ENCODE results near the gene IP6K2. TPM values are rescaled to one million over a fixed set of nuclear protein-coding genes. Genes with fewer than 3 reads are reported as not detected.

IP6K2 gene
- total and polyA plus RNA-seq, 8 donors: 44.1 to 234 (median 103) TPM

DNA sequence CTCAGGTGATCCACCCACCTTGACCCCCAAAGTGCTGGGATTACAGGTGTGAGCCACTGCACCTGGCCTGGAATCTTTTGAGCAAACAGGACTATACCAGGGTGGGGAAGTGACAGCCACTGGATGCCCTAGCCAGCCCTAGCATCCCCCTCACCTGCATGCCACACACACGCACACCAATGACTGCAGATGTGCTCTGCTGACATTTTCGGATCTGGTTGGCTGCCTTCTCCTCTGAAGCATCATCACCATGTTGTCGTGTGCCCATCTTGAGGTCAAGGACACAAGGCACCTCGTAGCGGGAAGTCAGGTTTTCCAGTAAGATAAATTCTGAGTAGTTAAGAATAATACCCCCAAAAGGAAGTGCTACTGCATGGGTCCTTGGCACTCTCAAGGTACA, 27.6 kb downstream of the IP6K2 start:
- intact Hi-C loops (cut with DNase I; ENCODE audit: low total_unique reads): no loop called here
- no peak for DNase-seq
- peaks cover 22 to 42% (median 35%) of the 10 kb centered on the region in 4 donors for H3K4me1 ChIP-seq
- TF ChIP-seq, protein P1, sequence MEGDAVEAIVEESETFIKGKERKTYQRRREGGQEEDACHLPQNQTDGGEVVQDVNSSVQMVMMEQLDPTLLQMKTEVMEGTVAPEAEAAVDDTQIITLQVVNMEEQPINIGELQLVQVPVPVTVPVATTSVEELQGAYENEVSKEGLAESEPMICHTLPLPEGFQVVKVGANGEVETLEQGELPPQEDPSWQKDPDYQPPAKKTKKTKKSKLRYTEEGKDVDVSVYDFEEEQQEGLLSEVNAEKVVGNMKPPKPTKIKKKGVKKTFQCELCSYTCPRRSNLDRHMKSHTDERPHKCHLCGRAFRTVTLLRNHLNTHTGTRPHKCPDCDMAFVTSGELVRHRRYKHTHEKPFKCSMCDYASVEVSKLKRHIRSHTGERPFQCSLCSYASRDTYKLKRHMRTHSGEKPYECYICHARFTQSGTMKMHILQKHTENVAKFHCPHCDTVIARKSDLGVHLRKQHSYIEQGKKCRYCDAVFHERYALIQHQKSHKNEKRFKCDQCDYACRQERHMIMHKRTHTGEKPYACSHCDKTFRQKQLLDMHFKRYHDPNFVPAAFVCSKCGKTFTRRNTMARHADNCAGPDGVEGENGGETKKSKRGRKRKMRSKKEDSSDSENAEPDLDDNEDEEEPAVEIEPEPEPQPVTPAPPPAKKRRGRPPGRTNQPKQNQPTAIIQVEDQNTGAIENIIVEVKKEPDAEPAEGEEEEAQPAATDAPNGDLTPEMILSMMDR (IDR thresholded peaks at IDR 0.05): no peak
- TF ChIP-seq EP300 (IDR thresholded peaks at IDR 0.05): no peak
- no peak for TF ChIP-seq POLR2AphosphoS5 (IDR thresholded peaks at IDR 0.05)
- no peak for TF ChIP-seq POLR2A (IDR thresholded peaks at IDR 0.05)
- H3K9me3 ChIP-seq: no peaks in the 10 kb centered on the region
- 65 to 81% (median 76%) methylated on average over 5 of the region's 5 CpGs for WGBS, 5 donors
- H3K36me3 ChIP-seq: peaks cover 68 to 73% (median 72%) of the 10 kb centered on the region in 4 donors
- H3K27ac ChIP-seq: no peak overlapping the region
- H3K27me3 ChIP-seq: no peaks in the 10 kb centered on the region
- no peak overlapping the region for H3K4me3 ChIP-seq

DNA sequence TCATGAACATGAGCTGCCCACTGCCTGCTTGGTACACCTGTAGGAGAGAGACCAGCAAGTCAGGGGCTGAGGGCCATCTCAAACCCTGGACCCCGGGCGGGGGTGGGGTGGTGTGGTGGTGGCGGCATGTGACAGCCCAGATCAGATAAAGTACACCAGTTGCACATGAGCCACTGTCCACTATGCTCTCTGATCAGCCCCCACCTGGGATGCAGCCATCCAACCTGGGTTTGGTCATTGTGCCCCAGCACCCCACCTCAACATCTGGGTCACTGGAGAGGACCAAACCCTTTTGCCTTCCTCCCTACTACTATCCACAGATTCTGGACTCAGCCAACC, 28.3 kb downstream of the IP6K2 start:
- Histone ChIP-seq H3K27me3 (no peaks in the 10 kb centered on the region), H3K4me3 (no peak overlapping the region), H3K27ac (no peak overlapping the region), H3K9me3 (no peaks in the 10 kb centered on the region), H3K36me3 (peaks cover 61 to 66% (median 65%) of the 10 kb centered on the region in 4 donors), H3K4me1 (peaks cover 20 to 42% (median 37%) of the 10 kb centered on the region in 4 donors)
- no peak for DNase-seq
- no peak for TF ChIP-seq POLR2A (IDR thresholded peaks at IDR 0.05)
- no peak for TF ChIP-seq EP300 (IDR thresholded peaks at IDR 0.05)
- WGBS, 5 donors: 81 to 92% (median 87%) methylated on average over 3 of the region's 3 CpGs
- intact Hi-C loops (cut with DNase I; ENCODE audit: low total_unique reads): no loop called here

DNA sequence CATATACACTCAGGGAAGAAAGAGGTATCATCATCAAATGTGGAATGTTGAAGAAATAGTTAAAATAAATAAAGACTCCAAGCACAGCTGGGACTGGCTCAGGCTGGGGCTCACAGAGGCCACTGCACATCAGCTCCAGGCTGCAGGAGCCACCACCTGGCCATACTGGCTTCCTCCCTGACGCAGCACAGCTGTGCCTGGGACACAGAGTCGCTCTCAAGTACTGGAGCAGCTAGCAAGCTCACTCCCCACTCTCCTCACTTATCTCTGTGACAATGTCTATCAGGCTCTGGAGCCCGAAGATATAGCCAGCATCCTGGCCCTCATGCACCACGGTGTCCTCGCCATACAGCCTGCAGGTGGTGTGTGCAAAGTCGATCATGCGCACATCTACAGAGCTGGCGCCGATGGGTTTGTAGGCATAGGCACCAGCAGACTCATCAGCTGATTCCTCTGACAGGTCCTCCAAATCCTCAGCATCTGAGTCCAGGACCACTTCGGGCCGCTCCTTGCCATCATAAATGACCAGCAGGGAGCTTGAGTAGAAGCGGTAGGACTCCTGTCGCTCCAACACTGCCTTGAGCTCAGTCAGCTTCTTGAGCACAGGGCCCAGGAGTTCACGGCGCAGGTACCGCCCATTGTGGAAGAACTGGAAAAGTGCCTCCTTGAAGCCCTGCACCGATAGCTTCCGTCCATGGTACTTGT, 28.8 kb downstream of the IP6K2 start:
- Histone ChIP-seq H3K27ac (no peak overlapping the region), H3K27me3 (no peaks in the 10 kb centered on the region), H3K4me3 (no peak overlapping the region), H3K4me1 (peaks cover 24 to 43% (median 39%) of the 10 kb centered on the region in 4 donors), H3K36me3 (peaks cover 57 to 61% (median 60%) of the 10 kb centered on the region in 4 donors), H3K9me3 (no peaks in the 10 kb centered on the region)
- TF ChIP-seq POLR2A (IDR thresholded peaks at IDR 0.05) (no peak), POLR2AphosphoS5 (IDR thresholded peaks at IDR 0.05) (no peak), EP300 (IDR thresholded peaks at IDR 0.05) (no peak)
- TF ChIP-seq, protein P1 (IDR thresholded peaks at IDR 0.05): no peak
- 76 to 88% (median 79%) methylated on average over 15 to 18 of the region's 18 CpGs for WGBS, 5 donors
- intact Hi-C loops (cut with DNase I; ENCODE audit: low total_unique reads): no loop called here
- DNase-seq: peak in 1 of 2 donors; percentile 30

DNA sequence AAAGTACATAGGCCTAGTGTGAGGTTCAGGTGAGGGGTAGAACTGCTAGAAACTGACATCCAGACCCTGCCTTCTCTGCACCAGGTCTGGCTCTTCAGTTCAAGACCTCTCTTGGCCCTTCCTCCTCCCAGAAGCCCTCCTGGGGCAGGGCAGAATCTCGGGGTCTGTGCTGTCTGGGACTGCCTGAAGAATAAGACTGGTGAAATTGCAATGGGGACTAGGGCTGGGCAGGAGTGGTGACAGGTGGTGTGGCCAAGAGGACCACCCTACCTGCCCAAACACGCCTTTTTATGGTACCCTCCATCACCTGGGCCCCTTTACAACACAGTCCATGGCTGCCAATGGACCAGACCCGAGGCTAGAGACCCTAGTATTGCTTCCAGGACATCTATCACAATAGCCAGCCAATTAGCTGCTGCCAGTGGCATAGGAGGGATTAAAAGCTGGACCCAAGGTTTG, 29.8 kb downstream of the IP6K2 start:
- TF ChIP-seq EP300 (IDR thresholded peaks at IDR 0.05) (no peak), POLR2A (IDR thresholded peaks at IDR 0.05) (no peak), POLR2AphosphoS5 (IDR thresholded peaks at IDR 0.05) (no peak)
- TF ChIP-seq, protein P1 (IDR thresholded peaks at IDR 0.05): no peak
- Histone ChIP-seq H3K9me3 (no peaks in the 10 kb centered on the region), H3K27me3 (no peaks in the 10 kb centered on the region), H3K4me1 (peaks cover 26 to 46% (median 40%) of the 10 kb centered on the region in 4 donors), H3K4me3 (no peak overlapping the region), H3K27ac (peak overlapping the region in 3 of 5 donors; percentile 8 to 37 (median 11)), H3K36me3 (peaks cover 51 to 59% (median 55%) of the 10 kb centered on the region in 4 donors)
- DNase-seq: no peak
- intact Hi-C loops (cut with DNase I; ENCODE audit: low total_unique reads): no loop called here
- WGBS, 5 donors: 0 to 71% (median 56%) methylated on average over 1 to 3 of the region's 3 CpGs

Measured in stomach (tissue), 9 donors.